Measurements from ENCODE around the gene INHBC. TPM values are rescaled to one million over a fixed set of nuclear protein-coding genes. Genes with fewer than 3 reads are reported as not detected.

INHBC gene
- total RNA-seq, 2 experiments from 2014 or later, result 0.20 to 0.33 TPM

- Mint-ChIP-seq H3K4me1 (ENCODE audit: low read depth) (peaks cover 35% of the 10 kb centered on the region), H3K4me3 (peak overlapping the region; percentile 98), H3K27me3 (no peaks in the 10 kb centered on the region), H3K9me3 (no peaks in the 10 kb centered on the region), H3K36me3 (ENCODE audit: low read depth) (peaks cover 57% of the 10 kb centered on the region), H3K27ac (peak overlapping the region; percentile 90)
- POLR2A ChIA-PET, result interaction anchor here (1.4 to 2.5 kb wide), 3 partner anchors 11 to 32 kb away, joined by 3 to 15 read pairs (median 10); partner anchors contain the start of gene DDIT3
- Histone ChIP-seq H3K27me3 (ENCODE audit: control insufficient read depth in 1 of 2, insufficient read depth in 2 of 2, low read length in 2 of 2) (no peaks in the 10 kb centered on the region), H3K4me1 (ENCODE audit: insufficient read depth, low read length) (peaks cover 26% of the 10 kb centered on the region), H3K9me3 (ENCODE audit: control insufficient read depth in 1 of 2, insufficient read depth in 1 of 2, low read length in 2 of 2) (no peaks in the 10 kb centered on the region), H3K4me3 (ENCODE audit: low read length) (peak overlapping the region; percentile 98), H3K36me3 (ENCODE audit: insufficient read depth, low read length) (peaks cover 40% of the 10 kb centered on the region), H3K27ac (ENCODE audit: low read depth in 1 of 2, low read length in 2 of 2) (peak overlapping the region; percentile 80 to 86)
- CTCF ChIA-PET, result interaction anchor here (1.4 kb wide), 1 partner anchor 30 kb away, joined by 5 read pairs; the partner anchor contains the start of gene GLI1
- intact Hi-C loops (cut with DNase I, micrococcal nuclease), result loop anchor here in 1 of 2 experiments (1.0 to 5.0 kb wide), 2 partner anchors 31 to 59 kb away; partner anchors contain the start of gene DCTN2
- ATAC-seq (ENCODE audit: poor library complexity), result no peak
- TF ChIP-seq, protein P1, sequence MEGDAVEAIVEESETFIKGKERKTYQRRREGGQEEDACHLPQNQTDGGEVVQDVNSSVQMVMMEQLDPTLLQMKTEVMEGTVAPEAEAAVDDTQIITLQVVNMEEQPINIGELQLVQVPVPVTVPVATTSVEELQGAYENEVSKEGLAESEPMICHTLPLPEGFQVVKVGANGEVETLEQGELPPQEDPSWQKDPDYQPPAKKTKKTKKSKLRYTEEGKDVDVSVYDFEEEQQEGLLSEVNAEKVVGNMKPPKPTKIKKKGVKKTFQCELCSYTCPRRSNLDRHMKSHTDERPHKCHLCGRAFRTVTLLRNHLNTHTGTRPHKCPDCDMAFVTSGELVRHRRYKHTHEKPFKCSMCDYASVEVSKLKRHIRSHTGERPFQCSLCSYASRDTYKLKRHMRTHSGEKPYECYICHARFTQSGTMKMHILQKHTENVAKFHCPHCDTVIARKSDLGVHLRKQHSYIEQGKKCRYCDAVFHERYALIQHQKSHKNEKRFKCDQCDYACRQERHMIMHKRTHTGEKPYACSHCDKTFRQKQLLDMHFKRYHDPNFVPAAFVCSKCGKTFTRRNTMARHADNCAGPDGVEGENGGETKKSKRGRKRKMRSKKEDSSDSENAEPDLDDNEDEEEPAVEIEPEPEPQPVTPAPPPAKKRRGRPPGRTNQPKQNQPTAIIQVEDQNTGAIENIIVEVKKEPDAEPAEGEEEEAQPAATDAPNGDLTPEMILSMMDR (IDR thresholded peaks at IDR 0.05), result no peak
- no peak for DNase-seq
Measured at GRCh38 chr12:57488402-57489156, 54.0 kb downstream of the INHBC start.

GRCh38 chr12:57489157-57489641, 54.6 kb downstream of the INHBC start:
- no peaks in the 10 kb centered on the region for H3K9me3 ChIP-seq (ENCODE audit: control insufficient read depth in 1 of 2, insufficient read depth in 1 of 2, low read length in 2 of 2)
- TF ChIP-seq, protein P1 (IDR thresholded peaks at IDR 0.05), result no peak
- peak overlapping the region; percentile 24 to 80 for H3K27ac ChIP-seq (ENCODE audit: low read depth in 1 of 2, low read length in 2 of 2)
- DNase-seq (no peak), ATAC-seq (ENCODE audit: poor library complexity) (no peak)
- peak overlapping the region; percentile 90 for H3K27ac Mint-ChIP-seq
- H3K4me1 ChIP-seq (ENCODE audit: insufficient read depth, low read length), result peaks cover 26% of the 10 kb centered on the region
- peak overlapping the region; percentile 98 for H3K4me3 Mint-ChIP-seq
- H3K9me3 Mint-ChIP-seq, result no peaks in the 10 kb centered on the region
- peaks cover 35% of the 10 kb centered on the region for H3K4me1 Mint-ChIP-seq (ENCODE audit: low read depth)
- peak overlapping the region; percentile 98 for H3K4me3 ChIP-seq (ENCODE audit: low read length)
- H3K36me3 Mint-ChIP-seq (ENCODE audit: low read depth), result peaks cover 57% of the 10 kb centered on the region
- no peaks in the 10 kb centered on the region for H3K27me3 Mint-ChIP-seq
- intact Hi-C loops (cut with DNase I, micrococcal nuclease), result loop anchor here in 1 of 2 experiments (1.0 to 5.0 kb wide), 2 partner anchors 30 to 58 kb away; partner anchors contain the start of gene DCTN2
- H3K36me3 ChIP-seq (ENCODE audit: insufficient read depth, low read length), result peaks cover 40% of the 10 kb centered on the region
- no peaks in the 10 kb centered on the region for H3K27me3 ChIP-seq (ENCODE audit: control insufficient read depth in 1 of 2, insufficient read depth in 2 of 2, low read length in 2 of 2)
- ChIA-PET POLR2A (interaction anchor here (1.4 to 2.5 kb wide), 3 partner anchors 9 to 31 kb away, joined by 3 to 10 read pairs (median 7); partner anchors contain the start of genes ARHGAP9 and DDIT3), CTCF (interaction anchor here (1.4 to 1.6 kb wide), 2 partner anchors 30 kb away, joined by 3 to 5 read pairs; partner anchors contain the start of gene GLI1)

GRCh38 chr12:57490126-57490525, 55.5 kb downstream of the INHBC start:
- TF ChIP-seq, protein P1 (IDR thresholded peaks at IDR 0.05), result no peak
- no peaks in the 10 kb centered on the region for H3K9me3 Mint-ChIP-seq
- H3K36me3 ChIP-seq (ENCODE audit: insufficient read depth, low read length), result peaks cover 40% of the 10 kb centered on the region
- peaks cover 35% of the 10 kb centered on the region for H3K4me1 Mint-ChIP-seq (ENCODE audit: low read depth)
- no peaks in the 10 kb centered on the region for H3K27me3 ChIP-seq (ENCODE audit: control insufficient read depth in 1 of 2, insufficient read depth in 2 of 2, low read length in 2 of 2)
- H3K27ac ChIP-seq (ENCODE audit: low read depth in 1 of 2, low read length in 2 of 2), result no peak overlapping the region
- peaks cover 62% of the 10 kb centered on the region for H3K36me3 Mint-ChIP-seq (ENCODE audit: low read depth)
- POLR2A ChIA-PET, result interaction anchor here (1.2 to 2.4 kb wide), 3 partner anchors 10 to 30 kb away, joined by 3 to 7 read pairs (median 3); partner anchors contain the start of genes ARHGAP9 and DDIT3
- H3K27ac Mint-ChIP-seq, result no peak overlapping the region
- intact Hi-C loops (cut with DNase I, micrococcal nuclease), result loop anchor here in 1 of 2 experiments (2.0 kb wide), 1 partner anchor 13 kb away; no protein-coding TSS in a partner anchor
- peaks cover 26% of the 10 kb centered on the region for H3K4me1 ChIP-seq (ENCODE audit: insufficient read depth, low read length)
- no peak overlapping the region for H3K4me3 Mint-ChIP-seq
- no peaks in the 10 kb centered on the region for H3K27me3 Mint-ChIP-seq
- H3K9me3 ChIP-seq (ENCODE audit: control insufficient read depth in 1 of 2, insufficient read depth in 1 of 2, low read length in 2 of 2), result no peaks in the 10 kb centered on the region
- no peak for DNase-seq
- CTCF ChIA-PET, result interaction anchor here (1.6 kb wide), 1 partner anchor 31 kb away, joined by 3 read pairs; the partner anchor contains the start of gene GLI1
- ATAC-seq (ENCODE audit: poor library complexity), result no peak
- H3K4me3 ChIP-seq (ENCODE audit: low read length), result no peak overlapping the region
